AG04450 (cell line): ENCODE results near the gene R3HDM1. TPM values are rescaled to one million over a fixed set of nuclear protein-coding genes. Genes with fewer than 3 reads are reported as not detected.

Source experiments
- CTCF ChIA-PET: fragments of 300-600, 350-600 bp; formaldehyde crosslinking; extraction: SDS; loops from one replicate; lab custom pipeline; 2022; ENCODE audit warnings: antibody characterized with exemption, inconsistent platforms; lab: Charles Lee
- POLR2A ChIA-PET: fragments of 350-600 bp; formaldehyde crosslinking; extraction: SDS; loops from one replicate; lab custom pipeline; 2021; ENCODE audit warnings: antibody characterized with exemption, inconsistent platforms; lab: Yijun Ruan, JAX
- DNase-seq: peaks from one replicate; pipeline ENCODE4 v3.0.0-alpha.2; 2011; ENCODE audit warnings: low read depth, low spot score
- H3K27ac ChIP-seq: one replicate; pipeline ENCODE4 v1.5.1; 2012; ENCODE audit warnings: low read depth, low read length, control low read depth
- H3K27me3 ChIP-seq: one replicate; pipeline ENCODE4 v1.6.0; 2012; ENCODE audit warnings: low read length; ENCODE audit not compliant: control insufficient read depth, insufficient read depth
- H3K4me3 ChIP-seq: 2 replicates; pipeline ENCODE4 v1.5.1; 2011; ENCODE audit warnings: mild to moderate bottlenecking, low read depth, low read length, control low read depth
- H3K9me3 ChIP-seq: 2 replicates; pipeline ENCODE4 v1.5.1; 2012; ENCODE audit warnings: low read length; ENCODE audit not compliant: control insufficient read depth, insufficient read depth
- polyA plus RNA-seq: library from polyadenylated mRNA; depleted of rRNA; stranded (reverse); fragments of >200 nt; gene quantifications from 2 replicates; pipeline ENCODE4 v1.2.3, GENCODE V29; 2011
- TF ChIP-seq, protein P1 (sequence below): IDR thresholded peaks from 2 replicates; pipeline ENCODE4 v1.5.1; 2011; ENCODE audit warnings: low read depth, low read length, control low read depth, inconsistent platforms

R3HDM1 gene
- polyA plus RNA-seq, 1 experiment: 39.1 TPM

DNA sequence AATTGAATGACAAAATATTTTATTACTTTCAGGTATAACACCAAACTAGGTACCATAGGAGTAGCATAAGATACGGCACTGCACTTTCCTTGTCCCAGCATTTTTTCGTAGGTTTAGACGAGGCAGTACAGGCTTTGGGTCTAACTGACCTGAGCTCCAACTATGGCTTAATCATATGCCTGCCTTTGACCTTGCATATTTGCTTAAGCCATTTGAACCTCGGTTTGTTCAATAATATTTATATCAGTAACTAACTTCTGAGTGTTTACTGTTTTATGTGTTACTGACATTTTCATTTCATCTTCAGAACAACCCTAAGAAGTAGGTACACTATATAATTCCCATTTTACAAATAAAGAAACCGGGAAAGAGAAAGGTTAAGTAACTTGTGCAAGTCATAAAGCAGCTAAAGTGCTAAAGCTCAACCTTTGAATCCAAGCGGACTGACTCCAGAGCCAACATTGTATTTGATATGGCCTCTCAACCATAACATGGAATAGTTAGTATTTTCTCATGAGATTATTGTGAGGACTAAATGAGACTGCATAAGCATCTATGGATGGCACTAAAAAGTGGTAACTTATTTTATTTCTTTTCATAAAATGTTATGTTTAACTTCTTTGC is 104.0 kb downstream of the R3HDM1 start:
- POLR2A ChIA-PET: no interaction called here
- no peak for DNase-seq
- H3K4me3 ChIP-seq: no peak overlapping the region
- CTCF ChIA-PET: interaction anchor here (0.9 to 1.3 kb wide), 2 partner anchors 631 to 646 kb away, joined by 3 read pairs; no protein-coding TSS in a partner anchor
- H3K9me3 ChIP-seq: no peaks in the 10 kb centered on the region
- TF ChIP-seq, protein P1, sequence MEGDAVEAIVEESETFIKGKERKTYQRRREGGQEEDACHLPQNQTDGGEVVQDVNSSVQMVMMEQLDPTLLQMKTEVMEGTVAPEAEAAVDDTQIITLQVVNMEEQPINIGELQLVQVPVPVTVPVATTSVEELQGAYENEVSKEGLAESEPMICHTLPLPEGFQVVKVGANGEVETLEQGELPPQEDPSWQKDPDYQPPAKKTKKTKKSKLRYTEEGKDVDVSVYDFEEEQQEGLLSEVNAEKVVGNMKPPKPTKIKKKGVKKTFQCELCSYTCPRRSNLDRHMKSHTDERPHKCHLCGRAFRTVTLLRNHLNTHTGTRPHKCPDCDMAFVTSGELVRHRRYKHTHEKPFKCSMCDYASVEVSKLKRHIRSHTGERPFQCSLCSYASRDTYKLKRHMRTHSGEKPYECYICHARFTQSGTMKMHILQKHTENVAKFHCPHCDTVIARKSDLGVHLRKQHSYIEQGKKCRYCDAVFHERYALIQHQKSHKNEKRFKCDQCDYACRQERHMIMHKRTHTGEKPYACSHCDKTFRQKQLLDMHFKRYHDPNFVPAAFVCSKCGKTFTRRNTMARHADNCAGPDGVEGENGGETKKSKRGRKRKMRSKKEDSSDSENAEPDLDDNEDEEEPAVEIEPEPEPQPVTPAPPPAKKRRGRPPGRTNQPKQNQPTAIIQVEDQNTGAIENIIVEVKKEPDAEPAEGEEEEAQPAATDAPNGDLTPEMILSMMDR: no peak
- H3K27ac ChIP-seq: no peak overlapping the region
- H3K27me3 ChIP-seq: no peaks in the 10 kb centered on the region

DNA sequence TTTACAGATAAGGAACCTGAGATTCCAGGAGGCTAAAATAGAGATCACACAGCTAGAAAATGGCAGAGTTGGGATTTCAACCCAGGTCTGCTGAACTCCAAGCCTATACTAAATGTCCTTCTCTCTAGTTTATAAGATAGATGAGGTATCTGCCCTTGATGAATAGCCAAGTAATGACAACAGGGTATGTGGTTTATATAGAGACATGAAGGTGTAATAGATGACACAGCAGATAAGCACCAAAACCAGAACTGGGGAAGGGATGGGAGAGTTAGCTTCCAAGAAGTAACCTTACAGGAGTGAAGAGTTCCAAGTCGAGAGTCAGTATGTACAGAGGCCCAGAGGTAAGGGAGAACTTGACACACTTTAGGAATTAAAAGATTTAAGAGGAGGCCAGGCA is 105.7 kb downstream of the R3HDM1 start:
- Histone ChIP-seq H3K27ac (no peak overlapping the region), H3K27me3 (no peaks in the 10 kb centered on the region), H3K4me3 (no peak overlapping the region), H3K9me3 (no peaks in the 10 kb centered on the region)
- ChIA-PET CTCF (no interaction called here), POLR2A (no interaction called here)
- DNase-seq: no peak
- TF ChIP-seq, protein P1: no peak

DNA sequence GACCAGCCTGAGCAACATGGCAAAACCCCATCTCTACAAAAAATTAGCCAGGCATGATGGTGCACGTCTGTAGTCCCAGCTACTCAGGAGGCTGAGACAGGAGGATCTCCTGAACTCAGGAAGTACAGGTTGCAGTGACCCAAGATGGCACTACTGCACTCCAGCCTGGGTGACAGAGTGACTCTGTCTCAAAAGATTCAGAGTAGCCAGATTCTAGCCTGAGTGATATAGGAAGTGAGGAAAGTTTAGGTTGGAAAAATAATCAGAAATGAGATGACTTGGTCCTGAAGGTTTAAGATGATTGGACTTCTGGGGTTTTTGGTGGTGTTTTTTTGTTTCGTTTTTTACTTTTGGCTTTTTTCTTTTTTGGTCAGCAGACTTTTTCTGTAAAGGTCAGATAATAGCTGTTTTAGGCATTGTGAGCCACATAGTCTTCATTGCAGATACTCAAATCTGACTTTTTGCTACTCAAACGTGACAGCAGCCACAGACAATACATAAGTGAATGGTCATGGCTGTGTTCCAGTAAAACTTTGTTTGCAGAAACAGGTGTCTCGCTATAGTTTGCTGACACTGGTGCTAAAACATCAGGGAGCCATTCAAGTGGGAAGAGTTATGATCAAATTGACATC is 106.3 kb downstream of the R3HDM1 start:
- Histone ChIP-seq H3K27me3 (no peaks in the 10 kb centered on the region), H3K9me3 (no peaks in the 10 kb centered on the region), H3K27ac (no peak overlapping the region), H3K4me3 (no peak overlapping the region)
- CTCF ChIA-PET: no interaction called here
- DNase-seq: no peak
- TF ChIP-seq, protein P1: no peak
- POLR2A ChIA-PET: no interaction called here

DNA sequence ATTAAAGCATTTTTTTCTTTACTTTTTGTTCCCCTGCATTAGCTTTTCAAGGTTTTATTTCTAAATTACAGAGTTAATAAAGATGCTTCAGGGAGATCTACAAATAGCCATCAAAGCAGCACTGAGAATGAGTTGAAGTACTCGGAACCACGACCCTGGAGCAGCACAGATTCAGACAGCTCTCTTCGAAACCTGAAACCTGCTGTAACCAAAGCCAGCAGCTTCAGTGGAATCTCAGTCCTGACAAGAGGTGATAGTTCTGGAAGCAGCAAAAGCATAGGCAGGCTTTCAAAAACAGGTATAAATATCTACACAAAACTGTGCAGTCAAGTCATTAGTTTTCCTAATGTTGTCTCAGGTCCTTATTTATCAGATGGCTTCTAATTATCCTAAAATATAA is 107.5 kb downstream of the R3HDM1 start:
- no peaks in the 10 kb centered on the region for H3K27me3 ChIP-seq
- CTCF ChIA-PET: no interaction called here
- no peak for DNase-seq
- H3K4me3 ChIP-seq: no peak overlapping the region
- no peaks in the 10 kb centered on the region for H3K9me3 ChIP-seq
- no peak overlapping the region for H3K27ac ChIP-seq
- POLR2A ChIA-PET: no interaction called here
- TF ChIP-seq, protein P1: no peak
